CD4-positive, alpha-beta memory T cell (primary cell): ENCODE measurements around the gene ADGRA3. TPM values are rescaled to one million over a fixed set of nuclear protein-coding genes. Genes with fewer than 3 reads are reported as not detected.

Source experiments
- CTCF ChIA-PET: fragments of 350-600 bp; sonication (Branson Sonifier 250); formaldehyde crosslinking; loops from one replicate; lab custom pipeline; 2021; ENCODE audit warnings: inconsistent platforms; ENCODE audit not compliant: partially characterized antibody; lab: Charles Lee
- POLR2A ChIA-PET: fragments of 350-600 bp; sonication (Branson Sonifier 250); formaldehyde crosslinking; loops from one replicate; lab custom pipeline; 2021; ENCODE audit not compliant: partially characterized antibody; lab: Charles Lee
- DNase-seq, 5 donors: peaks; one replicate each; pipeline versions ENCODE4 v3.0.0 to v3.0.0-alpha.2; 2020 to 2022; ENCODE audit warnings: mixed read lengths in 1 of 5
- H3K27ac ChIP-seq: one replicate; pipeline ENCODE4 v1.7.0; 2013; ENCODE audit warnings: low read depth, low read length
- H3K27me3 ChIP-seq: 2 replicates; pipeline ENCODE4 v1.7.0; 2013; ENCODE audit warnings: mild to moderate bottlenecking, low read length, moderate library complexity; ENCODE audit not compliant: insufficient read depth
- H3K36me3 ChIP-seq: 2 replicates; pipeline ENCODE4 v1.7.0; 2013; ENCODE audit warnings: mild to moderate bottlenecking, low read length, moderate library complexity; ENCODE audit not compliant: insufficient read depth
- H3K4me1 ChIP-seq: 2 replicates; pipeline ENCODE4 v1.7.0; 2013; ENCODE audit warnings: mild to moderate bottlenecking, low read length, moderate library complexity; ENCODE audit not compliant: insufficient read depth
- H3K4me3 ChIP-seq, 2 donors: one replicate each; pipeline ENCODE4 v1.7.0; 2013; ENCODE audit warnings: low read length in 2 of 2, mild to moderate bottlenecking in 1 of 2
- H3K9me3 ChIP-seq, 2 donors: one replicate each; pipeline ENCODE4 v1.7.0; 2013; ENCODE audit warnings: low read length in 2 of 2, control low read depth in 1 of 2; ENCODE audit not compliant: control insufficient read depth in 1 of 2
- H3K27ac Mint-ChIP-seq, 7 donors: one replicate each; pipeline ENCODE4 v1.8.0; 2020 to 2021; ENCODE audit warnings: mixed read lengths in 7 of 7, mild to moderate bottlenecking in 6 of 7, inconsistent platforms in 3 of 7, moderate library complexity in 3 of 7
- H3K27me3 Mint-ChIP-seq, 2 donors: one replicate each; pipeline ENCODE4 v1.8.0; 2020 to 2021; ENCODE audit warnings: mixed read lengths in 2 of 2
- H3K36me3 Mint-ChIP-seq, 2 donors: one replicate each; pipeline ENCODE4 v1.8.0; 2020 to 2021; ENCODE audit warnings: mixed read lengths in 2 of 2, inconsistent platforms in 1 of 2, mild to moderate bottlenecking in 1 of 2
- H3K4me1 Mint-ChIP-seq, 4 donors: one replicate each; pipeline ENCODE4 v1.8.0; 2020 to 2021; ENCODE audit warnings: mixed read lengths in 4 of 4, mild to moderate bottlenecking in 1 of 4
- H3K4me3 Mint-ChIP-seq, 8 donors: one replicate each; pipeline ENCODE4 v1.8.0; 2020 to 2021; ENCODE audit warnings: mixed read lengths in 8 of 8, mild to moderate bottlenecking in 7 of 8, moderate library complexity in 6 of 8, inconsistent platforms in 3 of 8
- H3K9me3 Mint-ChIP-seq, 8 donors: one replicate each; pipeline ENCODE4 v1.8.0; 2020 to 2021; ENCODE audit warnings: mixed read lengths in 8 of 8, mild to moderate bottlenecking in 5 of 8, inconsistent platforms in 3 of 8, moderate library complexity in 1 of 8
- intact Hi-C: fragments of 100-400 bp; cut with micrococcal nuclease; formaldehyde crosslinking; loops from one replicate; pipeline ENCODE4 v1.15.1; 2023
- polyA plus RNA-seq, 2 donors: library from polyadenylated mRNA; unstranded; fragments of 300-500 nt; fragmentation: Illumina TruSeq; gene quantifications; one replicate each; pipeline ENCODE4 v1.2.3, GENCODE V29; 2021
- total RNA-seq, 2 experiments: library from RNA; stranded (reverse); gene quantifications; one replicate each; pipeline ENCODE4 v1.2.3, GENCODE V29; 2021

Gene ADGRA3
- total and polyA plus RNA-seq, 4 experiments from 2014 or later, result 0.09 to 0.30 (median 0.20) TPM; not detected in 1

DNA sequence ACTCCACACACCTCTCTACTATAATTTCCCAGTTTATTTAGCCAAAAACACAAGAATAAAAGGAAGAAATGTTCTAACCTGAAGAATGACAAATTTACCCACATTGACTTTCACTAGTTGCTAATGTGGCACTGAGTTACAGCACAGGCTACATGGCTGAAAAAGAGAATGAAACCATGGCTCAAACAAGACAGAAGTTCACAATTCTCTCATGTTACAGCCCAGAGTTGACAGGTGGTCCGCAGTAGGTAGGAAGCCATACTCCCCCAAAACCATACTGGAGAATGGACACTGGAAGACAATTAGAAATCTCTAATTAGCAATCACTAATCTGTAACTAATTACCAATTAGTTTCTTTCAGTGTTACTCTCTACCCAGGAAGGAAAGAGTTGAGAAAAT, 170.8 kb downstream of the ADGRA3 start:
- H3K4me1 Mint-ChIP-seq, result no peaks in the 10 kb centered on the region
- Histone ChIP-seq H3K4me3 (no peak overlapping the region), H3K9me3 (no peaks in the 10 kb centered on the region), H3K27me3 (no peaks in the 10 kb centered on the region), H3K27ac (no peak overlapping the region), H3K4me1 (no peaks in the 10 kb centered on the region), H3K36me3 (no peaks in the 10 kb centered on the region)
- ChIA-PET POLR2A (no interaction called here), CTCF (no interaction called here)
- no peak for DNase-seq
- peaks cover 0 to 8% (median 4%) of the 10 kb centered on the region in 8 donors for H3K9me3 Mint-ChIP-seq
- H3K27me3 Mint-ChIP-seq, result no peaks in the 10 kb centered on the region
- no peaks in the 10 kb centered on the region for H3K36me3 Mint-ChIP-seq
- intact Hi-C loops, result no loop called here
- no peak overlapping the region for H3K27ac Mint-ChIP-seq
- no peak overlapping the region for H3K4me3 Mint-ChIP-seq

DNA sequence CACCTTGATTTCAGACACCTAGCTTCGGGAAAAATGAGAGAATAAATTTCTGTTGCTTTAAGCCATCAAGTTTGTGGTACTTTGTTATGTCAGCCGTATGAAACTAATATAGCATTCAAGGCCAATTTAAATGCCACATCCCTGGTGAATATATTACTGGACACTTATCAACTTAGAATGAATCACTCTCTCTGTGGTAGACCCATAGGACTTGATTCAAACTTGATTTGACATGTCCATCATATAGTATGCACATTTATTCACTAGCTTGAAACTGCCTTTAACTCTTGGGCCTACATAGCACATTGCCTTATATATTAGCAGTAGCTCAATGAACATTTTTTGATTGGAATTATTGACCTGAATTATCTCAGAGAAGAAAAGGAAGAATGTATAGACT, 172.3 kb downstream of the ADGRA3 start:
- Histone ChIP-seq H3K36me3 (no peaks in the 10 kb centered on the region), H3K27me3 (no peaks in the 10 kb centered on the region), H3K27ac (no peak overlapping the region), H3K4me3 (no peak overlapping the region), H3K4me1 (no peaks in the 10 kb centered on the region), H3K9me3 (no peaks in the 10 kb centered on the region)
- Mint-ChIP-seq H3K27me3 (no peaks in the 10 kb centered on the region), H3K27ac (no peak overlapping the region), H3K4me1 (no peaks in the 10 kb centered on the region), H3K4me3 (no peak overlapping the region), H3K9me3 (peaks cover 0 to 11% (median 8%) of the 10 kb centered on the region in 8 donors), H3K36me3 (no peaks in the 10 kb centered on the region)
- CTCF ChIA-PET, result no interaction called here
- DNase-seq, result no peak
- POLR2A ChIA-PET, result no interaction called here
- intact Hi-C loops, result no loop called here

DNA sequence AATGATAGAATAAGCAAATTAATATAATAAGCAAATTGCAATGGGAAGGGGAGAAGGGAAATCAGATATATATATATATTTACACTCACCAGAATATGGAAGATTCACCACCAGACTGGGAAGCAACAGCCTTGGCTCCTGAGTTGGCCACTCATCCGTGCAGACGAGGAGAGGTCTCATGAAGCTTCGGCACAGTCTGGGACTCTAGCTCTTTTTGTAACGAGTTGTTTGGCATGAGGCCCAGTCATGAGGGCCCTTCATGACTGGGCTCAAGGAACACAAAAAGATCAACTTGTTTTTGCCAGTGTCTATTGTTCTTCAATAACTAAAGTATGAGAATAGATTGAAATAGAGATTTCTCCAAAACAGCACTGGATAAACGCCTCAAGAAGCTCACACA, 176.4 kb downstream of the ADGRA3 start:
- Mint-ChIP-seq H3K36me3 (no peaks in the 10 kb centered on the region), H3K9me3 (peaks cover 2 to 17% (median 4%) of the 10 kb centered on the region in 8 donors), H3K27me3 (no peaks in the 10 kb centered on the region), H3K27ac (no peak overlapping the region), H3K4me1 (no peaks in the 10 kb centered on the region), H3K4me3 (no peak overlapping the region)
- Histone ChIP-seq H3K4me3 (no peak overlapping the region), H3K27ac (no peak overlapping the region), H3K4me1 (no peaks in the 10 kb centered on the region), H3K9me3 (no peaks in the 10 kb centered on the region), H3K36me3 (no peaks in the 10 kb centered on the region), H3K27me3 (no peaks in the 10 kb centered on the region)
- intact Hi-C loops, result no loop called here
- POLR2A ChIA-PET, result no interaction called here
- DNase-seq, result no peak
- CTCF ChIA-PET, result no interaction called here

DNA sequence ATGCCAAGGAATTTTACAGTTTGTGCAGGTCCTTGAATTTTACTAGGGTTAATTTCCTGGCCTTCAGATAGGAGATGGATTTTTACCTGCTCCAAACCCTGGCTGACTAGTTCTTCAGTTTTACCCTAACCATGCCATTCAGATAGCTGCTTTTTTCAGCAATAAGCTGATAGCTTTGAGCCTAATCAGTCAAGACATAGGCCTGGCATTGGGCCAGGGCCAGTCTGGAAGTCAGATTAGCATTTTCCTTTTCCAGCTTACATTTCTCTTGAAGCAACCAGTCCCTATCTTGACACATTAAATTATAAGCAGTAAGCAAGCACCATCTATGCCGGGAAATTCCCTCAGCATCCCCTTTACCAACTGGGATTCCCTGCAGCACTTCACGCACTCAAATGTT, 177.1 kb downstream of the ADGRA3 start:
- Histone ChIP-seq H3K27ac (no peak overlapping the region), H3K4me3 (no peak overlapping the region), H3K4me1 (no peaks in the 10 kb centered on the region), H3K27me3 (no peaks in the 10 kb centered on the region), H3K36me3 (no peaks in the 10 kb centered on the region), H3K9me3 (no peaks in the 10 kb centered on the region)
- POLR2A ChIA-PET, result no interaction called here
- Mint-ChIP-seq H3K4me3 (no peak overlapping the region), H3K4me1 (no peaks in the 10 kb centered on the region), H3K27me3 (no peaks in the 10 kb centered on the region), H3K36me3 (no peaks in the 10 kb centered on the region), H3K9me3 (peaks cover 2 to 17% (median 4%) of the 10 kb centered on the region in 8 donors), H3K27ac (no peak overlapping the region)
- intact Hi-C loops, result no loop called here
- DNase-seq, result no peak
- CTCF ChIA-PET, result no interaction called here

Other genes starting within 250 kb of the ADGRA3 start
- gene GBA3, start 176.9 kb upstream of the ADGRA3 start, total RNA-seq, result not detected
- not detected for gene GBA3, start 176.9 kb upstream of the ADGRA3 start, polyA plus RNA-seq